Kidney (tissue), 14 donors: ENCODE measurements around the gene OSBPL2. TPM values are rescaled to one million over a fixed set of nuclear protein-coding genes. Genes with fewer than 3 reads are reported as not detected.

ENCODE experiments used
- DNase-seq, 5 donors: peaks; one replicate each; pipeline ENCODE4 v3.0.0-alpha.2; 2013 to 2020
- FAIRE-seq: peaks from 2 replicates; lab custom pipeline; 2012; peaks lifted over from hg19 to GRCh38; lab: Jason Lieb, UNC
- H3K27ac ChIP-seq, 2 donors: one replicate each; pipeline ENCODE4 v1.7.0; 2013; ENCODE audit warnings: low read depth in 2 of 2, low read length in 2 of 2, inconsistent platforms in 1 of 2
- H3K27me3 ChIP-seq: one replicate; pipeline ENCODE4 v1.7.1; 2013; ENCODE audit warnings: low read length, inconsistent platforms; ENCODE audit not compliant: control insufficient read depth, insufficient read depth
- H3K36me3 ChIP-seq, 3 donors: one replicate each; pipeline versions ENCODE4 v1.7.0 to v1.7.1; 2013; ENCODE audit warnings: low read length in 3 of 3, control low read depth in 1 of 3, inconsistent platforms in 1 of 3; ENCODE audit not compliant: insufficient read depth in 3 of 3, control insufficient read depth in 2 of 3
- H3K4me1 ChIP-seq, 3 donors: one replicate each; pipeline versions ENCODE4 v1.7.0 to v1.7.1; 2013; ENCODE audit warnings: low read length in 3 of 3, inconsistent platforms in 1 of 3, low read depth in 1 of 3; ENCODE audit not compliant: control insufficient read depth in 2 of 3, insufficient read depth in 2 of 3
- H3K4me3 ChIP-seq, 3 donors: one replicate each; pipeline versions ENCODE4 v1.7.0 to v1.8.1; 2013; ENCODE audit warnings: low read length in 3 of 3, control low read depth in 1 of 3, inconsistent platforms in 1 of 3
- H3K9ac ChIP-seq, 3 donors: one replicate each; pipeline versions ENCODE4 v1.7.0 to v1.7.1; 2013; ENCODE audit warnings: low read length in 3 of 3, control low read depth in 1 of 3, inconsistent platforms in 1 of 3
- H3K9me3 ChIP-seq, 3 donors: one replicate each; pipeline versions ENCODE4 v1.7.0 to v1.7.1; 2013; ENCODE audit warnings: low read length in 3 of 3, control low read depth in 1 of 3, inconsistent platforms in 1 of 3; ENCODE audit not compliant: control insufficient read depth in 2 of 3, insufficient read depth in 1 of 3
- intact Hi-C: fragments of 100-400 bp; cut with DNase I; formaldehyde crosslinking; loops from one replicate; pipeline ENCODE4 v1.11.1; 2022
- polyA plus RNA-seq: library from polyadenylated mRNA; stranded (reverse); fragments of 350-450 nt; fragmentation: Illumina TruSeq; extraction: RNeasy Lipid Tissue Mini Kit (QIAGEN cat#74804); gene quantifications from one replicate; pipeline ENCODE4 v1.2.3, GENCODE V29; 2014; ENCODE audit warnings: low read depth, low replicate concordance; ENCODE audit not compliant: insufficient read depth
- total RNA-seq: library from RNA; stranded (reverse); fragmentation: NEBNext Ultra II Directional; extraction: Animal tissue kit (Norgen Biotek cat#: 25700); gene quantifications from one replicate; pipeline ENCODE4 v1.2.1, GENCODE V29; 2021
- TF ChIP-seq, protein P1 (sequence below): IDR thresholded peaks from 3 replicates; pipeline ENCODE4 v1.5.1; 2012; ENCODE audit warnings: mild to moderate bottlenecking, moderate library complexity, borderline replicate concordance; ENCODE audit not compliant: insufficient read depth; ENCODE audit errors: extremely low read depth
- donor health status: control.
- donor health status: control.
- donor health status: control.
- donor health status: control.
- donor health status: control.
- donor health status: DM: yes; HTN: yes; CAD: no.
- donor health status: Normal renal cell carcinoma (clear cell type).

OSBPL2 gene
- total and polyA plus RNA-seq, 2 donors from 2014 or later = 20.4 to 57.1 TPM

DNA sequence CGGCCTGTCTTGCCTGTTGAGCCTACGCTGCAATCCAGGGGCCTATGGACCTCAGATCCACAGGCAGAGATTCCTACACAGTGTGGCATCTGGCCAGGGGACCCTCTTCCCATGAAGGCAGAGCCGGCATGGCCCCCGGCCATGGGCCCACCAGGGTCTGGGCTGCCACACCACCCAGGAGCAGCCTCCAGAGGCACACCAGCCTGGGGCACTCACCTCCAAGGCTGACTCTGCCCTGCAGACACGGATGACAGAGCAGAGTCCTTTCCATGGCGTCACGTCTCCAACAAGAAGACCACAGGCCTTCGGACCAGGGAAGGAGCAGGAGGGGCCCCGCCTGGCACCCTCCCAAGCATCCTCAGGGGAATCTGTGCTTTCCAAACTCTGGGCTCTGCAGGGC is 14.8 kb upstream of the OSBPL2 start:
- DNase-seq = no peak
- intact Hi-C loops = no loop called here
- H3K4me1 ChIP-seq = peaks cover 0 to 9% (median 0%) of the 10 kb centered on the region in 3 donors
- no peak for FAIRE-seq
- peaks cover 13% of the 10 kb centered on the region for H3K27me3 ChIP-seq
- H3K4me3 ChIP-seq = no peak overlapping the region
- H3K9ac ChIP-seq = no peak overlapping the region
- TF ChIP-seq, protein P1, sequence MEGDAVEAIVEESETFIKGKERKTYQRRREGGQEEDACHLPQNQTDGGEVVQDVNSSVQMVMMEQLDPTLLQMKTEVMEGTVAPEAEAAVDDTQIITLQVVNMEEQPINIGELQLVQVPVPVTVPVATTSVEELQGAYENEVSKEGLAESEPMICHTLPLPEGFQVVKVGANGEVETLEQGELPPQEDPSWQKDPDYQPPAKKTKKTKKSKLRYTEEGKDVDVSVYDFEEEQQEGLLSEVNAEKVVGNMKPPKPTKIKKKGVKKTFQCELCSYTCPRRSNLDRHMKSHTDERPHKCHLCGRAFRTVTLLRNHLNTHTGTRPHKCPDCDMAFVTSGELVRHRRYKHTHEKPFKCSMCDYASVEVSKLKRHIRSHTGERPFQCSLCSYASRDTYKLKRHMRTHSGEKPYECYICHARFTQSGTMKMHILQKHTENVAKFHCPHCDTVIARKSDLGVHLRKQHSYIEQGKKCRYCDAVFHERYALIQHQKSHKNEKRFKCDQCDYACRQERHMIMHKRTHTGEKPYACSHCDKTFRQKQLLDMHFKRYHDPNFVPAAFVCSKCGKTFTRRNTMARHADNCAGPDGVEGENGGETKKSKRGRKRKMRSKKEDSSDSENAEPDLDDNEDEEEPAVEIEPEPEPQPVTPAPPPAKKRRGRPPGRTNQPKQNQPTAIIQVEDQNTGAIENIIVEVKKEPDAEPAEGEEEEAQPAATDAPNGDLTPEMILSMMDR = no peak
- H3K27ac ChIP-seq = no peak overlapping the region
- no peaks in the 10 kb centered on the region for H3K36me3 ChIP-seq
- H3K9me3 ChIP-seq = no peaks in the 10 kb centered on the region

DNA sequence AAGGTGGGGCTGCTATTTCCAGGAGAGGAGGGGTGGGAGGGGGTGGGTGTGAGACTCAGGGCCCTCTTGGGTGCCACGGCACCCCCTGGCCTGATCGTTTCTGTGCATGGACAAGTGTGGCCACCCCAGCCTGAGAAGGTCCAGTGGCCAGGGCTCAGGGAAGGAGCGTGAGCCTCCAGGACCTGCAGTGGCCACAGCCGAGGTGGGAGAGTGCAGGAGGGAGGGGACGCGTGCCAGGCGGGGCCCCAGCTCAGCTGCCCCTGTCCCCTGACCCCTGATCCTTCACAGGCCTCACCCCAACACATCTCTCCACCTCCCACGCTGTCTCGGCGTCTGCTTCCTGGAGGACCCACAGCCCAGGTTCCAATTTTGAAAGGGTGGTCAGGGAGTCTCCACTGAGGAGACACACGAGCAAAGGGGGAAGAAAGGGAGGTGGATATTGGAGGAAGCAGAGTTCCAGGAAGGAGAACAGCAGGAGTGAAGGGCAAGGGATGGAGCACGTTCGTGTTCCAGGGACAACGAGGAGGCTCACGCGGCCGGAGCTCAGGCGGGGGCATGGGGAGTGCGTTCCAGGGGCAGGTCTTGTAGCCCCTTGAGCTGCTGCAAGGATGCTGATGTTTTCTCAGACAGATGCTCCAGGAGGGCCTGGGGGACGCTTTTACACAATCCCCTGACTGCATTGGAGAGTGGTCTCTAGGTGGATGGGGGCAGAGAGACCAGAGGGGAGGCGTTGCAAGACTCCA is 14.0 kb upstream of the OSBPL2 start:
- Histone ChIP-seq H3K27me3 (peaks cover 10% of the 10 kb centered on the region), H3K9me3 (no peaks in the 10 kb centered on the region)
- FAIRE-seq = no peak

DNA sequence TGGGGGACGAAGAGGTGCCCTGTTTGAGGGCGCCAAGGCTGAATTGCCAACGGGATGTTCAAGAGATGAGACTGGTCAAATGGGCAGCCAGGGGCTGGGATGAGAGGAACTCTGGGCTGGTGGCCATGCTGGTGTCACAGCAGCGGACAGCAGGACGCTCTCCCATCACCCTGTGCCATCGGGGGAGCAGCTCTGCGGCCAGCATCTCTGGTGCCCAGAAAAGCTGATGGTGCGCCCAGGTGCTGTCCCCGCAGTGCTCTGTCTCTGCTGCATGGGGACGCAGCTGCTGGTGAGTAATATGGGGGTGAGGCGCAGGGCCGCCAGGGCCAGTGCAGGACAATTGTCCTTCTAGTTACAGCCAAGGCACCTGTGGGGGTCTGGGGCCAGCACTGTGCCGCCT is 13.3 kb upstream of the OSBPL2 start:
- no peak for DNase-seq
- no peak for FAIRE-seq
- no peak overlapping the region for H3K4me3 ChIP-seq
- no peaks in the 10 kb centered on the region for H3K36me3 ChIP-seq
- H3K27ac ChIP-seq = no peak overlapping the region
- TF ChIP-seq, protein P1 = no peak
- intact Hi-C loops = no loop called here
- H3K27me3 ChIP-seq = peaks cover 10% of the 10 kb centered on the region
- H3K9me3 ChIP-seq = no peaks in the 10 kb centered on the region
- H3K9ac ChIP-seq = no peak overlapping the region
- H3K4me1 ChIP-seq = peaks cover 0 to 5% (median 0%) of the 10 kb centered on the region in 3 donors

More for the DNA sequence above, 14.0 kb upstream of the OSBPL2 start:
- no peak for DNase-seq
- intact Hi-C loops = no loop called here
- H3K27ac ChIP-seq = no peak overlapping the region
- H3K9ac ChIP-seq = no peak overlapping the region
- H3K4me1 ChIP-seq = peaks cover 0 to 9% (median 0%) of the 10 kb centered on the region in 3 donors
- TF ChIP-seq, protein P1 = no peak
- no peaks in the 10 kb centered on the region for H3K36me3 ChIP-seq
- no peak overlapping the region for H3K4me3 ChIP-seq
